Measurements from ENCODE around the gene SEPTIN10. TPM values are rescaled to one million over a fixed set of nuclear protein-coding genes. Genes with fewer than 3 reads are reported as not detected.

The SEPTIN10 gene
- total RNA-seq, 4 donors from 2014 or later: 39.6 to 151 (median 106) TPM

DNA sequence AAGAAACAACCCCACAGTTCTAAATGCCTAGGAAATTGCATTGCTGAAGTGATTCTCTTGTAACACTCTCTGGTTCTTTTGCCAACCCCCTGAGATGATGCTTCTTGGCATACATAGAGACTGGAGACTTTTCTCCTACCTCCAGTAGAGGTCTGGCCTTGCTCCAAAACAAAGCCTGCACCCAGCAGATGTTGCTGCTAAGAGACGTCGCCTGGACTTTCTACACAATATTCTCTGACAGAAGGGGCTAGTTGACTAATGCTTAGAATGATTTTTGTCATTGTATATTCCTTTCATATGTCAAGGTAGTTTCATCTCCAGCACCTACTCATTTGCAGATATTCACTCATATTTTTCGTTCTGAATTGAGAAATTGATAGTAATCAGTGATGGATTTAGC, 25.0 kb upstream of the SEPTIN10 start:
- peaks cover 1 to 17% (median 4%) of the 10 kb centered on the region in 4 donors for H3K4me1 ChIP-seq
- intact Hi-C loops (cut with DNase I; ENCODE audit: low total_unique reads) (no loop called here), in situ Hi-C loops (cut with MboI; ENCODE audit: low pct_ligation_motif_present in 1 of 4, low pct_unique_long_range_greater_than_20kb in 1 of 4, low sequenced_read_pairs in 3 of 4) (no loop called here)
- no peak for DNase-seq
- WGBS, 2 donors (ENCODE audit: low coverage in 1 of 2): 48 to 54% methylated on average over 3 of the region's 3 CpGs
- no peaks in the 10 kb centered on the region for H3K27me3 ChIP-seq
- H3K27ac ChIP-seq: no peak overlapping the region
- no peaks in the 10 kb centered on the region for H3K9me3 ChIP-seq
- no peaks in the 10 kb centered on the region for H3K36me3 ChIP-seq
- H3K4me3 ChIP-seq: no peak overlapping the region
- TF ChIP-seq, protein P1, sequence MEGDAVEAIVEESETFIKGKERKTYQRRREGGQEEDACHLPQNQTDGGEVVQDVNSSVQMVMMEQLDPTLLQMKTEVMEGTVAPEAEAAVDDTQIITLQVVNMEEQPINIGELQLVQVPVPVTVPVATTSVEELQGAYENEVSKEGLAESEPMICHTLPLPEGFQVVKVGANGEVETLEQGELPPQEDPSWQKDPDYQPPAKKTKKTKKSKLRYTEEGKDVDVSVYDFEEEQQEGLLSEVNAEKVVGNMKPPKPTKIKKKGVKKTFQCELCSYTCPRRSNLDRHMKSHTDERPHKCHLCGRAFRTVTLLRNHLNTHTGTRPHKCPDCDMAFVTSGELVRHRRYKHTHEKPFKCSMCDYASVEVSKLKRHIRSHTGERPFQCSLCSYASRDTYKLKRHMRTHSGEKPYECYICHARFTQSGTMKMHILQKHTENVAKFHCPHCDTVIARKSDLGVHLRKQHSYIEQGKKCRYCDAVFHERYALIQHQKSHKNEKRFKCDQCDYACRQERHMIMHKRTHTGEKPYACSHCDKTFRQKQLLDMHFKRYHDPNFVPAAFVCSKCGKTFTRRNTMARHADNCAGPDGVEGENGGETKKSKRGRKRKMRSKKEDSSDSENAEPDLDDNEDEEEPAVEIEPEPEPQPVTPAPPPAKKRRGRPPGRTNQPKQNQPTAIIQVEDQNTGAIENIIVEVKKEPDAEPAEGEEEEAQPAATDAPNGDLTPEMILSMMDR (IDR thresholded peaks at IDR 0.05): no peak
- TF ChIP-seq POLR2AphosphoS5 (IDR thresholded peaks at IDR 0.05): no peak
- TF ChIP-seq POLR2A (IDR thresholded peaks at IDR 0.05): no peak
- TF ChIP-seq EP300 (IDR thresholded peaks at IDR 0.05; ENCODE audit: low read depth): no peak

DNA sequence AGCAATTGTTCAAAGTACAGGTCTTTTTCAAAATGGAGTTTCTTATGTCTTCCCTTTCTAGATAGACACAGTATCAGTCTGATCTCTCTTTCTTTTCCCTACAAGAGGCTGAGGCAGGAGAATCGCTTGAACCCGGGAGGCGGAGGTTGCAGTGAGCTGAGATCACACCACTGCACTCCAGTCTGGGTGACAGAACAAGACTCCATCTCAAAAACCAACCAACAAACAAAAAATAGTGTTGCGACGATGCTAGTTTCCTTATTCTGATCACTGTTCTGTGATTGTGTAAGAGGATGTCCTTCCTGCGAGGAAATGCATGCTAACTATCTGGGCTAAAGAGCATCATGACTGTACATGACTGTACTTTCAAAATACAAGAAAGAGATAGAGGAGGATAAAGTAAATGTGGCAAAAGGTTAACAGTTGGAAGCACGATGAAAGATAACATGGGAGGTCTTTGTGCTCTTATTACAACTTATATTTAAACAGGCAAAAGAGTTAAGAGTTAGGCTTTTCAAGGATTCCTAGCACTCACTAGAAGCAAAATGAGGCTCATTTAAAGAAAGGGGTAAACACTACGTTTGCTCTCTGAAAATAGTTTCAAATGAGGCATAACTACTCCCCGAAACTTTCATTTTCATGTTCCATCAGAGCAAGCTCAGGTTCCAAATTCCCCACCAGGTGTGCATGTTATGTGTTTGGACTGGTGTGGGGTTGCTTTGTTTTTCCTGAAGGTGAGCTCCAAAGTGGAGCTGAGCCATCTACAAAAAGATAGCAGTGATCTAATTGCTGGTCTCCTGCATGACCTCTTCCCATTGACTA, 24.2 kb upstream of the SEPTIN10 start:
- 77 to 78% methylated on average over 6 to 9 of the region's 9 CpGs for WGBS, 2 donors (ENCODE audit: low coverage in 1 of 2)
- Histone ChIP-seq H3K4me1 (peaks cover 0 to 10% (median 0%) of the 10 kb centered on the region in 4 donors), H3K27me3 (no peaks in the 10 kb centered on the region), H3K4me3 (no peak overlapping the region), H3K27ac (no peak overlapping the region), H3K36me3 (no peaks in the 10 kb centered on the region), H3K9me3 (no peaks in the 10 kb centered on the region)
- TF ChIP-seq POLR2A (IDR thresholded peaks at IDR 0.05): no peak
- no peak for TF ChIP-seq POLR2AphosphoS5 (IDR thresholded peaks at IDR 0.05)
- no peak for TF ChIP-seq EP300 (IDR thresholded peaks at IDR 0.05; ENCODE audit: low read depth)
- TF ChIP-seq, protein P1 (IDR thresholded peaks at IDR 0.05): no peak
- no peak for DNase-seq
- in situ Hi-C loops (cut with MboI; ENCODE audit: low pct_ligation_motif_present in 1 of 4, low pct_unique_long_range_greater_than_20kb in 1 of 4, low sequenced_read_pairs in 3 of 4): no loop called here
- intact Hi-C loops (cut with DNase I; ENCODE audit: low total_unique reads): no loop called here

DNA sequence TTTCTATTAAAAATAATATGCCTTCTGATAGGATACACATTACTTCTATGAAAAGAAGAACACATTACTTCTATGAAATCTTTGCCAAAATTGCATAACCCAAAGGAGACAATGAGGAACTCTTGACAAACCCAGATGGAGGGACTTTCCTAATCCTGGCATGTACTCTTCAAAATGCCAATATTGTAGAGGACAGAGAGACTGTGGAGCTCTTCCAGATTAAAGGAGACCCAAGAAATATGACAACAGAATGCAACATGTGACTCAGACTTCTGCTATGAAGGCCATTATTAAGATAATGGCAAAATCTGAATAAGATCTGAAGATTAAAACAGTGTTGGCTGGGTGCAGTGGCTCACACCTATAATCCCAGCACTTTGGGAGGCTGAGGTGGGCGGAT, 22.6 kb upstream of the SEPTIN10 start:
- DNase-seq: no peak
- no peaks in the 10 kb centered on the region for H3K36me3 ChIP-seq
- in situ Hi-C loops (cut with MboI; ENCODE audit: low pct_ligation_motif_present in 1 of 4, low pct_unique_long_range_greater_than_20kb in 1 of 4, low sequenced_read_pairs in 3 of 4): no loop called here
- no peak for TF ChIP-seq EP300 (IDR thresholded peaks at IDR 0.05; ENCODE audit: low read depth)
- no peak for TF ChIP-seq POLR2AphosphoS5 (IDR thresholded peaks at IDR 0.05)
- TF ChIP-seq, protein P1 (IDR thresholded peaks at IDR 0.05): no peak
- no peak for TF ChIP-seq POLR2A (IDR thresholded peaks at IDR 0.05)
- intact Hi-C loops (cut with DNase I; ENCODE audit: low total_unique reads): no loop called here
- H3K27me3 ChIP-seq: no peaks in the 10 kb centered on the region
- H3K4me1 ChIP-seq: peaks cover 0 to 10% (median 0%) of the 10 kb centered on the region in 4 donors
- H3K9me3 ChIP-seq: no peaks in the 10 kb centered on the region
- WGBS, 2 donors (ENCODE audit: low coverage in 1 of 2): 82 to 100% methylated on average over 1 of the region's 1 CpG
- no peak overlapping the region for H3K27ac ChIP-seq
- no peak overlapping the region for H3K4me3 ChIP-seq

DNA sequence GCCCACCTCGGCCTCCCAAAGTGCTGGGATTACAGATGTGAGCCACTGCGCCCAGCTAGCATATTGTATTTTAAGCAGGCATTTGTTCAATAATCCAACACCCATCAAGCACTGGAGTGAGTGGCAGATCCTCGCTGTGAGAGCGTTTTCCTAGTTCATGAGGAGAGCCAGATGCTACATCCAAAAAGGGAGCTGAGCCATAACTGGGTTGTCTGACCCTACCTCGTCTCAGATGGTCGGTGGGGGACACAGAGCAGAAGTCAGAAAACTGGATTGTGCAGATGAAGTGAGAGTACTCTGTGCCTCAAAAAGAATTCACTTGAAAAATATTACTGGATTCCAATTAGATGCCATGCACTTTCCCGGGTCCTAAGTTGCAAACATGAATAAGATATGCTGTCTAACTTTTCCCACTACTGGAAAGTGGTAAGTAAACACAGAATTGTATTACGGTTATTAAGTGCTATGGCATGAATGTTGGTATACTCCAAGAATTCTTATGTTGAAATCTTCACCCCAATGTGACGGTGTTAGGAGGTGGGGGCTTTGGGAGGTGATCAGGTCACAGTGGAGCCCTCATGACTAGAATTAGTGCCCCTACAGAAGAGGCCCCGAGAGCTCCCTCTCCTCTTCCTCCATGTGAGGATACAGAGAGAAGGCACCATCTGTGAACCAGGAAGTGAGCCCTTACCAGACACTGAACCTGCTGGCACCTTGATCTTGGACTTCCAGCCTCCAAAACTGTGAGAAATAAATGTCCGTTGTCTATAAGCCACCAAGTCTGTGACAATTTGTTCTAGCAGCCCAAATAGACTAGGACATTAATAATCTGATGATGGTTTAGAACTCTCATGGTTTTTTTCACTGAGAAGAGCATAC, 21.9 kb upstream of the SEPTIN10 start:
- H3K9me3 ChIP-seq: no peaks in the 10 kb centered on the region

More for the DNA sequence above, 21.9 kb upstream of the SEPTIN10 start:
- intact Hi-C loops (cut with DNase I; ENCODE audit: low total_unique reads) (no loop called here), in situ Hi-C loops (cut with MboI; ENCODE audit: low pct_ligation_motif_present in 1 of 4, low pct_unique_long_range_greater_than_20kb in 1 of 4, low sequenced_read_pairs in 3 of 4) (no loop called here)
- TF ChIP-seq POLR2A (IDR thresholded peaks at IDR 0.05) (no peak), EP300 (IDR thresholded peaks at IDR 0.05; ENCODE audit: low read depth) (no peak), POLR2AphosphoS5 (IDR thresholded peaks at IDR 0.05) (no peak)
- TF ChIP-seq, protein P1 (IDR thresholded peaks at IDR 0.05): no peak
- H3K4me3 ChIP-seq: no peak overlapping the region
- 79 to 90% methylated on average over 5 to 11 of the region's 11 CpGs for WGBS, 2 donors (ENCODE audit: low coverage in 1 of 2)
- H3K27ac ChIP-seq: no peak overlapping the region
- peaks cover 0 to 10% (median 0%) of the 10 kb centered on the region in 4 donors for H3K4me1 ChIP-seq
- H3K36me3 ChIP-seq: no peaks in the 10 kb centered on the region
- H3K27me3 ChIP-seq: no peaks in the 10 kb centered on the region
- DNase-seq: no peak
